ENCODE results near the gene SLC44A4.

The SLC44A4 gene

DNA sequence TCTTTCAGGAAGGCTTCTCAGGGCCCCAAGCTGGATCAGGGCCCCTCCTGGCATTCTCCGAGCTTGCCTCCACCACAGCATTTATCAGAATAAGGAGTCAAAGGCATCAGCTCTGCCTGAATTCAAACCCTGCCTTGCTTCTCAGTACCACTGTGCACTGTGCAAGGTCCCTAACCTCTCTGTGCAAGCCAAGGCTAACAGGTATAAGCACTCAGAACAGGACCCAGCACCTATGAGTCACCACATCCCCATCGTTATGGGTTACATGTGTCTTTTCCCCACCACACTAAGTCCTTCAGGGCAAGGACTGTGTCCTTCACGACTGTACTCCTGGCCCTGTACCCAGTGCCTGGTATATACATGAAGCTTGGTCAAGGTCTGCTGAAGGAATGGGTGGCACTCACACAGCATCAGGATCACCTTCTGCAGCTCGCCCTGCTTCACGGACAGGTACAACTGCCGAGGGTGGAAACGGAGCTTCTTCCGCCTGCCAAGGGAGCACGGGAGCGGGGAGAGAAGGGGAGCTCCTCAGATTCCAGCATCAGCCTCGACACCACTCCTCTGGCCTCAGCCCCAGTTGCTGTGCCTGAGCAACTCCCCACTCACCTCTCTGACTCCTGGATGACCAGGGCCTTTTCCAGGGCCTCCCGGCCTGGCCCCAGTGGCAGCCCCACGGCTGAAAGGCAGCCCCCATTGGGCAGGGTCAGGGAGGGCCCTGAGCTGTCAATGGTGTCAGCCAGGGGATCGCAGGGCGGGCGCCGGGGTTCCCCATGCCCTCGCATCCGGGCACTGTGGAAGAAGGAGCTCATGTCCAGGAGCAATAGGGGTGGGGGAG lies 8.6 kb upstream of the SLC44A4 start:
- Histone ChIP-seq H3K9ac (ENCODE audit: low read length) (no peak overlapping the region), H2AFZ (ENCODE audit: low read depth, low read length) (no peak overlapping the region), H3K4me3 (ENCODE audit: low read length) (no peak overlapping the region), H3K36me3 (replicated peaks; ENCODE audit: low read depth, low read length) (peaks cover 10% of the 10 kb centered on the region), H3K4me2 (ENCODE audit: low read length) (no peak overlapping the region), H3K4me1 (ENCODE audit: low read length) (no peaks in the 10 kb centered on the region), H3K27me3 (ENCODE audit: low read depth, low read length) (no peaks in the 10 kb centered on the region), H3K27ac (ENCODE audit: low read length) (no peak overlapping the region), H3K79me2 (ENCODE audit: low read length) (no peaks in the 10 kb centered on the region), H4K20me1 (ENCODE audit: insufficient read depth, low read length) (no peaks in the 10 kb centered on the region), H3K9me3 (ENCODE audit: insufficient read depth, low read length) (no peaks in the 10 kb centered on the region)
- TF ChIP-seq EZH2phosphoT487 (IDR thresholded peaks at IDR 0.05; ENCODE audit: low read depth) = no peak
- TF ChIP-seq, protein P1, sequence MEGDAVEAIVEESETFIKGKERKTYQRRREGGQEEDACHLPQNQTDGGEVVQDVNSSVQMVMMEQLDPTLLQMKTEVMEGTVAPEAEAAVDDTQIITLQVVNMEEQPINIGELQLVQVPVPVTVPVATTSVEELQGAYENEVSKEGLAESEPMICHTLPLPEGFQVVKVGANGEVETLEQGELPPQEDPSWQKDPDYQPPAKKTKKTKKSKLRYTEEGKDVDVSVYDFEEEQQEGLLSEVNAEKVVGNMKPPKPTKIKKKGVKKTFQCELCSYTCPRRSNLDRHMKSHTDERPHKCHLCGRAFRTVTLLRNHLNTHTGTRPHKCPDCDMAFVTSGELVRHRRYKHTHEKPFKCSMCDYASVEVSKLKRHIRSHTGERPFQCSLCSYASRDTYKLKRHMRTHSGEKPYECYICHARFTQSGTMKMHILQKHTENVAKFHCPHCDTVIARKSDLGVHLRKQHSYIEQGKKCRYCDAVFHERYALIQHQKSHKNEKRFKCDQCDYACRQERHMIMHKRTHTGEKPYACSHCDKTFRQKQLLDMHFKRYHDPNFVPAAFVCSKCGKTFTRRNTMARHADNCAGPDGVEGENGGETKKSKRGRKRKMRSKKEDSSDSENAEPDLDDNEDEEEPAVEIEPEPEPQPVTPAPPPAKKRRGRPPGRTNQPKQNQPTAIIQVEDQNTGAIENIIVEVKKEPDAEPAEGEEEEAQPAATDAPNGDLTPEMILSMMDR (IDR thresholded peaks at IDR 0.05; ENCODE audit: low read depth, low read length) = no peak

DNA sequence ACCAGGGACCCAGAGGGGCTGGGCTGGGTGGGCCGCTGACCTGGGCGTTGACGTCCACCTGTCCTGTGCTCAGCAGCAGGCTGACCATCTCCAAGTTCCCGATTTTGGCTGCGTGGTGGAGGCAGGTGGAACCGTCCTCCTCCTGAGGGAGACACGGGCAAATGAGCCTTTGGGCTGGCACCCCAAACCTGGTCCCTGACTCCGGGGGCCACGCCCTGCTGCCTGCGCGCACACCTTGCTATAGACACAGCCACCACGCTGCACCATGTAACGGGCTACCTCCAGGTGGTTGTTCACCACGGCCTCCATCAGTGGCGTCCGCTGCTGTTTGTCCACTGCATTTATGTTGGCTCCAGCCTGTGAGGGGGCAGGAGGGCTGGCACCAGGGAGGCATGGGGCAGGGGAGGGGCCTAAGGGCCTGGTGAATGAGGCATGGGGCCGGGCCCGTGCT lies 7.8 kb upstream of the SLC44A4 start:
- Histone ChIP-seq H3K27ac (ENCODE audit: low read length) (no peak overlapping the region), H3K4me1 (ENCODE audit: low read length) (no peaks in the 10 kb centered on the region), H3K4me2 (ENCODE audit: low read length) (no peak overlapping the region), H3K9ac (ENCODE audit: low read length) (no peak overlapping the region), H3K9me3 (ENCODE audit: insufficient read depth, low read length) (no peaks in the 10 kb centered on the region), H4K20me1 (ENCODE audit: insufficient read depth, low read length) (no peaks in the 10 kb centered on the region), H3K4me3 (ENCODE audit: low read length) (no peak overlapping the region), H3K79me2 (ENCODE audit: low read length) (no peaks in the 10 kb centered on the region), H3K27me3 (ENCODE audit: low read depth, low read length) (no peaks in the 10 kb centered on the region), H2AFZ (ENCODE audit: low read depth, low read length) (no peak overlapping the region), H3K36me3 (replicated peaks; ENCODE audit: low read depth, low read length) (peaks cover 10% of the 10 kb centered on the region)
- TF ChIP-seq, protein P1 (IDR thresholded peaks at IDR 0.05; ENCODE audit: low read depth, low read length) = no peak
- no peak for TF ChIP-seq EZH2phosphoT487 (IDR thresholded peaks at IDR 0.05; ENCODE audit: low read depth)

DNA sequence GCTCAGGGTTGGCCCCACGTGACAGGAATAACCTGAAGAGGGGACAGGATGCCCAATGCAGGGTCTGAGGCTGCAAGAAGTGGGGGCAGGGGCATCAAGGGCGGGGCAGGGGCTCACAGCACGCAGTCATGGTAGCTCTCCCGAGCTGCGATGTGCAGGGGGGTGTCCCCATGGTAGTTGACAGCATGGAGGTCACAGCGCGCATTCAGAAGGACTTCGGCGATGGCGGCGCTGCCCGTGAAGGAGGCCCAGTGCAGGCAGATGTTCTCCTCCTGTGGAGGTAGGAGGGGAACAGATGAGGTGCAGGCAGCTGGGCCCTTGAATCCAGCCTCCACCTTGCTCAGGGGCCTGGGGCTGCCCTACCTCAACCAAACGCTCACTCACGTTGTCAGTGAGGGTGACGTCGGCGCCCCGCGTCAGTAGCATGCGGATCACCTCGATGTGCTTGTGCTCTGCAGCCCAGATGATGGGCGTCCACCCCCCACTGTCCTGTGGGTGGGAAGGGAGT lies 5.8 kb upstream of the SLC44A4 start:
- H3K27me3 ChIP-seq (ENCODE audit: low read depth, low read length) = no peaks in the 10 kb centered on the region
- no peak overlapping the region for H3K4me3 ChIP-seq (ENCODE audit: low read length)
- no peaks in the 10 kb centered on the region for H3K79me2 ChIP-seq (ENCODE audit: low read length)
- no peaks in the 10 kb centered on the region for H3K9me3 ChIP-seq (ENCODE audit: insufficient read depth, low read length)
- no peak overlapping the region for H2AFZ ChIP-seq (ENCODE audit: low read depth, low read length)
- H3K4me1 ChIP-seq (ENCODE audit: low read length) = no peaks in the 10 kb centered on the region
- H3K4me2 ChIP-seq (ENCODE audit: low read length) = no peak overlapping the region
- no peak overlapping the region for H3K27ac ChIP-seq (ENCODE audit: low read length)
- no peaks in the 10 kb centered on the region for H4K20me1 ChIP-seq (ENCODE audit: insufficient read depth, low read length)
- H3K36me3 ChIP-seq (replicated peaks; ENCODE audit: low read depth, low read length) = peaks cover 5% of the 10 kb centered on the region
- TF ChIP-seq, protein P1 (IDR thresholded peaks at IDR 0.05; ENCODE audit: low read depth, low read length) = no peak
- TF ChIP-seq EZH2phosphoT487 (IDR thresholded peaks at IDR 0.05; ENCODE audit: low read depth) = no peak
- no peak overlapping the region for H3K9ac ChIP-seq (ENCODE audit: low read length)

DNA sequence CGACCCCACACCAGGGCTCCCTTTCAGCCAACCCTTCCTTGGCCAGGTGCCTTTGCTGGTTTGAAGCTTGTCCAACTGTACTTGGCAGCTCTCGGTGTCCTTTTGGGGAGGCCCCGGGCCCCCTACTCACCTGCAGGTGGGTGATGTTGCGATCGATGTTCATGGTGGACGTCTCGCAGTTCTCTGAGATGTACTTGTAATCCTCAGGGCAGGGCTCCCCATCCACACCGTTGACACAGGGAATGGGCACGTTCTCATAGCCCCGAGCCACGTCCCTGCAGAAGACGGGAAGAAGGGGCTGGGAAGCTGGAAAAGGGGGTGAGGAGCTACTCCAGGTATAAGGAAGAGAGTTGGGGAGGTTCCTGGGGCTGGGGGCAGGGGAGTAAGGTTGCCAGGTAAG lies 4.9 kb upstream of the SLC44A4 start:
- no peak for TF ChIP-seq EZH2phosphoT487 (IDR thresholded peaks at IDR 0.05; ENCODE audit: low read depth)
- TF ChIP-seq, protein P1 (IDR thresholded peaks at IDR 0.05; ENCODE audit: low read depth, low read length) = no peak
- no peaks in the 10 kb centered on the region for H3K9me3 ChIP-seq (ENCODE audit: insufficient read depth, low read length)

More for the DNA sequence above, 4.9 kb upstream of the SLC44A4 start:
- no peaks in the 10 kb centered on the region for H4K20me1 ChIP-seq (ENCODE audit: insufficient read depth, low read length)
- H3K4me1 ChIP-seq (ENCODE audit: low read length) = no peaks in the 10 kb centered on the region
- no peak overlapping the region for H3K4me3 ChIP-seq (ENCODE audit: low read length)
- peaks cover 3% of the 10 kb centered on the region for H3K36me3 ChIP-seq (replicated peaks; ENCODE audit: low read depth, low read length)
- H2AFZ ChIP-seq (ENCODE audit: low read depth, low read length) = no peak overlapping the region
- H3K79me2 ChIP-seq (ENCODE audit: low read length) = no peaks in the 10 kb centered on the region
- H3K27ac ChIP-seq (ENCODE audit: low read length) = no peak overlapping the region
- no peaks in the 10 kb centered on the region for H3K27me3 ChIP-seq (ENCODE audit: low read depth, low read length)
- H3K4me2 ChIP-seq (ENCODE audit: low read length) = no peak overlapping the region
- no peak overlapping the region for H3K9ac ChIP-seq (ENCODE audit: low read length)

Data from OCI-LY3 (cell line).